Measurements from ENCODE around the gene ASB1. TPM values are rescaled to one million over a fixed set of nuclear protein-coding genes. Genes with fewer than 3 reads are reported as not detected.

The ASB1 gene
- polyA plus RNA-seq, 1 donor (not counting 4 experiments of a cell fraction or from before 2014, with no cell fraction given) = 13.0 TPM

GRCh38 chr2:238391042-238391689 is 35.6 kb upstream of the ASB1 start:
- Histone ChIP-seq H2AFZ (ENCODE audit: control insufficient read depth, low read length) (no peak overlapping the region), H3K36me3 (ENCODE audit: control insufficient read depth in 2 of 2, extremely low read depth in 1 of 2, insufficient read depth in 2 of 2, low read length in 2 of 2) (no peaks in the 10 kb centered on the region), H3K4me2 (ENCODE audit: control insufficient read depth, extremely low read depth, insufficient read depth, low read depth, low read length) (no peak overlapping the region), H3K79me2 (ENCODE audit: control insufficient read depth, insufficient read depth, low read length) (no peaks in the 10 kb centered on the region), H3K4me3 (ENCODE audit: control insufficient read depth in 2 of 3, extremely low read depth in 1 of 3, insufficient read depth in 2 of 3, low read depth in 1 of 3, low read length in 3 of 3) (no peak overlapping the region), H3K9me1 (ENCODE audit: control insufficient read depth, extremely low read depth, insufficient read depth, low read length) (no peaks in the 10 kb centered on the region), H3K4me1 (ENCODE audit: control insufficient read depth, extremely low read depth, insufficient read depth, low read length) (peaks cover 15% of the 10 kb centered on the region), H4K20me1 (ENCODE audit: control insufficient read depth, extremely low read depth, insufficient read depth, low read length) (no peaks in the 10 kb centered on the region), H3K27me3 (ENCODE audit: control insufficient read depth, extremely low read depth, insufficient read depth, low read length) (no peaks in the 10 kb centered on the region), H3K27ac (ENCODE audit: control insufficient read depth, insufficient read depth, low read length) (no peak overlapping the region), H3K9ac (ENCODE audit: control insufficient read depth, extremely low read depth, insufficient read depth, low read length) (no peak overlapping the region), H3K9me3 (ENCODE audit: control insufficient read depth, low read depth, low read length) (no peaks in the 10 kb centered on the region)
- dilution Hi-C loops (cut with MboI; ENCODE audit: extremely low pct_ligation_motif_present, low sequenced_read_pairs) = no loop called here
- FAIRE-seq (peak; percentile 13), DNase-seq (ENCODE audit: low read depth, low spot score) (no peak)
- no peak for TF ChIP-seq CTCF (optimal IDR thresholded peaks at IDR 0.05 in 1 of 3, IDR thresholded peaks at IDR 0.05 in 1 of 3, conservative IDR thresholded peaks at IDR 0.05 in 1 of 3; ENCODE audit: extremely low read depth in 1 of 3, insufficient read depth in 2 of 3, low read length in 3 of 3)
- TF ChIP-seq EZH2 (IDR thresholded peaks at IDR 0.05; ENCODE audit: low read length) = no peak

GRCh38 chr2:238396663-238397062 is 30.1 kb upstream of the ASB1 start:
- no peaks in the 10 kb centered on the region for H3K9me3 ChIP-seq (ENCODE audit: control insufficient read depth, low read depth, low read length)
- no peak overlapping the region for H3K4me2 ChIP-seq (ENCODE audit: control insufficient read depth, extremely low read depth, insufficient read depth, low read depth, low read length)
- dilution Hi-C loops (cut with MboI; ENCODE audit: extremely low pct_ligation_motif_present, low sequenced_read_pairs) = no loop called here
- H3K79me2 ChIP-seq (ENCODE audit: control insufficient read depth, insufficient read depth, low read length) = no peaks in the 10 kb centered on the region
- FAIRE-seq (no peak), DNase-seq (ENCODE audit: low read depth, low spot score) (no peak)
- peaks cover 0 to 2% of the 10 kb centered on the region in 2 experiments for H3K36me3 ChIP-seq (ENCODE audit: control insufficient read depth in 2 of 2, extremely low read depth in 1 of 2, insufficient read depth in 2 of 2, low read length in 2 of 2)
- no peaks in the 10 kb centered on the region for H4K20me1 ChIP-seq (ENCODE audit: control insufficient read depth, extremely low read depth, insufficient read depth, low read length)
- H3K4me3 ChIP-seq (ENCODE audit: control insufficient read depth in 2 of 3, extremely low read depth in 1 of 3, insufficient read depth in 2 of 3, low read depth in 1 of 3, low read length in 3 of 3) = no peak overlapping the region
- no peaks in the 10 kb centered on the region for H3K27me3 ChIP-seq (ENCODE audit: control insufficient read depth, extremely low read depth, insufficient read depth, low read length)
- TF ChIP-seq EZH2 (IDR thresholded peaks at IDR 0.05; ENCODE audit: low read length) = no peak
- no peak for TF ChIP-seq CTCF (optimal IDR thresholded peaks at IDR 0.05 in 1 of 3, IDR thresholded peaks at IDR 0.05 in 1 of 3, conservative IDR thresholded peaks at IDR 0.05 in 1 of 3; ENCODE audit: extremely low read depth in 1 of 3, insufficient read depth in 2 of 3, low read length in 3 of 3)
- no peaks in the 10 kb centered on the region for H3K9me1 ChIP-seq (ENCODE audit: control insufficient read depth, extremely low read depth, insufficient read depth, low read length)
- no peak overlapping the region for H3K9ac ChIP-seq (ENCODE audit: control insufficient read depth, extremely low read depth, insufficient read depth, low read length)
- peaks cover 4% of the 10 kb centered on the region for H3K4me1 ChIP-seq (ENCODE audit: control insufficient read depth, extremely low read depth, insufficient read depth, low read length)
- no peak overlapping the region for H3K27ac ChIP-seq (ENCODE audit: control insufficient read depth, insufficient read depth, low read length)
- H2AFZ ChIP-seq (ENCODE audit: control insufficient read depth, low read length) = no peak overlapping the region

Measured in keratinocyte (primary cell).